NCI-H1417 treated with DMSO at 0.1 percent for 48 hours (cell line): ENCODE measurements around the gene ANKRD53.

Source experiments
- DNase-seq: peaks from one replicate; lab custom pipeline; 2025; lab: John Stamatoyannopoulos, UW

The ANKRD53 gene

GRCh38 chr2:70978341-70979179 lies at the start of gene ANKRD53:
ANKRD53 (plus strand) TSS chr2:70978630; CDS start chr2:70978646, 16 bp downstream.
- DNase-seq, result peak; percentile 24

GRCh38 chr2:70930371-70931329 lies 47.8 kb upstream of the ANKRD53 start:
- DNase-seq, result no peak

GRCh38 chr2:70931376-70932000 lies 46.9 kb upstream of the ANKRD53 start:
- no peak for DNase-seq

GRCh38 chr2:70932631-70933230 lies 45.7 kb upstream of the ANKRD53 start:
- no peak for DNase-seq

GRCh38 chr2:70934981-70935380 lies 43.4 kb upstream of the ANKRD53 start:
- no peak for DNase-seq

- no peak for DNase-seq
These were observed 42.8 kb upstream of the ANKRD53 start, which contains the start of gene ATP6V1B1 for GRCh38 chr2:70935468-70936164. ATP6V1B1 (plus strand) TSS chr2:70935900; CDS start chr2:70935955, 55 bp downstream.

GRCh38 chr2:70936165-70936978 lies 42.1 kb upstream of the ANKRD53 start:
- DNase-seq, result no peak

- no peak for DNase-seq
These were observed 41.2 kb upstream of the ANKRD53 start for GRCh38 chr2:70936979-70937811.

GRCh38 chr2:70937866-70938585 lies 40.4 kb upstream of the ANKRD53 start:
- DNase-seq, result no peak

- DNase-seq, result no peak
These were observed 39.9 kb upstream of the ANKRD53 start for GRCh38 chr2:70938586-70938950.

GRCh38 chr2:70939001-70939838 lies 39.2 kb upstream of the ANKRD53 start:
- no peak for DNase-seq

- no peak for DNase-seq
These were observed 38.4 kb upstream of the ANKRD53 start for GRCh38 chr2:70939839-70940580.

GRCh38 chr2:70941186-70941585 lies 37.2 kb upstream of the ANKRD53 start:
- DNase-seq, result no peak

GRCh38 chr2:70941701-70942100 lies 36.7 kb upstream of the ANKRD53 start:
- DNase-seq, result no peak

- no peak for DNase-seq
These were observed 35.8 kb upstream of the ANKRD53 start for GRCh38 chr2:70942396-70943204.

GRCh38 chr2:70943205-70943871 lies 35.1 kb upstream of the ANKRD53 start:
- DNase-seq, result no peak
